CD14-positive monocyte (primary cell): ENCODE data around the gene ECPAS. TPM values are rescaled to one million over a fixed set of nuclear protein-coding genes. Genes with fewer than 3 reads are reported as not detected.

ENCODE experiments used
- DNase-seq, 3 donors: peaks; one replicate each; pipeline ENCODE4 v3.0.0-alpha.2; 2011 to 2022
- H2AFZ ChIP-seq: 2 replicates; pipeline ENCODE4 v1.6.0; 2012; ENCODE audit warnings: mild to moderate bottlenecking, low read depth, low read length, inconsistent platforms; ENCODE audit not compliant: insufficient read depth, poor library complexity, severe bottlenecking
- H3K27ac ChIP-seq, 2 donors: 1 replicate in 1 of 2; 2 replicates in 1 of 2; pipeline ENCODE4 v1.5.1; 2012 to 2013; ENCODE audit warnings: low read length in 2 of 2, control low read depth in 1 of 2, inconsistent platforms in 1 of 2, low read depth in 1 of 2, mild to moderate bottlenecking in 1 of 2
- H3K27me3 ChIP-seq, 2 donors: one replicate each; pipeline versions ENCODE4 v1.6.0 to v1.6.1; 2011 to 2013; ENCODE audit warnings: low read length in 2 of 2; ENCODE audit not compliant: control insufficient read depth in 2 of 2, insufficient read depth in 2 of 2
- H3K36me3 ChIP-seq, 2 donors: replicated peaks in 1 of 2; 1 replicate in 1 of 2; 2 replicates in 1 of 2; pipeline versions ENCODE4 v1.5.1 to v1.6.1; 2012 to 2013; ENCODE audit warnings: low read length in 2 of 2, control low read depth in 1 of 2, inconsistent platforms in 1 of 2, mild to moderate bottlenecking in 1 of 2; ENCODE audit not compliant: insufficient read depth in 2 of 2, control insufficient read depth in 1 of 2
- H3K4me1 ChIP-seq, 2 donors: 1 replicate in 1 of 2; 2 replicates in 1 of 2; pipeline versions ENCODE4 v1.5.1 to v1.6.1; 2012 to 2013; ENCODE audit warnings: low read length in 2 of 2, control low read depth in 1 of 2, inconsistent platforms in 1 of 2, mild to moderate bottlenecking in 1 of 2, moderate library complexity in 1 of 2; ENCODE audit not compliant: insufficient read depth in 2 of 2, control insufficient read depth in 1 of 2
- H3K4me2 ChIP-seq: replicated peaks from 2 replicates; pipeline ENCODE3; 2012; ENCODE audit warnings: low read length, moderate library complexity, mild to moderate bottlenecking; ENCODE audit not compliant: poor library complexity, severe bottlenecking; ENCODE audit errors: extremely low read depth
- H3K4me3 ChIP-seq, 3 experiments: fragments of 200-600 bp in 1 of 3; sonication (generic) in 1 of 3; replicated peaks in 1 of 3; 1 replicate in 2 of 3; 2 replicates in 1 of 3; pipeline ENCODE4 v1.5.1; 2011 to 2013; ENCODE audit warnings: low read length in 3 of 3, mild to moderate bottlenecking in 3 of 3, control low read depth in 2 of 3, low read depth in 2 of 3, inconsistent platforms in 1 of 3, moderate library complexity in 1 of 3
- H3K79me2 ChIP-seq: 2 replicates; pipeline ENCODE4 v1.6.0; 2012; ENCODE audit warnings: mild to moderate bottlenecking, control low read depth, inconsistent platforms, low read length, moderate library complexity; ENCODE audit not compliant: insufficient read depth
- H3K9ac ChIP-seq: 2 replicates; pipeline ENCODE4 v1.6.0; 2017; ENCODE audit warnings: low read length, mild to moderate bottlenecking; ENCODE audit not compliant: insufficient read depth, poor library complexity, severe bottlenecking
- H3K9me3 ChIP-seq, 2 donors: replicated peaks in 1 of 2; 1 replicate in 1 of 2; 2 replicates in 1 of 2; pipeline versions ENCODE4 v1.5.1 to v1.6.1; 2012 to 2013; ENCODE audit warnings: low read length in 2 of 2, control low read depth in 1 of 2; ENCODE audit not compliant: control insufficient read depth in 1 of 2, insufficient read depth in 1 of 2
- H4K20me1 ChIP-seq: 2 replicates; pipeline ENCODE4 v1.6.0; 2012; ENCODE audit warnings: mild to moderate bottlenecking, low read length, control low read depth, moderate library complexity; ENCODE audit not compliant: insufficient read depth
- H3K27ac Mint-ChIP-seq, 7 donors: one replicate each; pipeline ENCODE4 v1.8.0; 2020; ENCODE audit warnings: mild to moderate bottlenecking in 7 of 7, mixed read lengths in 7 of 7, moderate library complexity in 6 of 7, inconsistent platforms in 2 of 7
- H3K27me3 Mint-ChIP-seq, 3 donors: one replicate each; pipeline ENCODE4 v1.8.0; 2021 to 2022; ENCODE audit warnings: low read depth in 3 of 3, mild to moderate bottlenecking in 3 of 3, mixed read lengths in 3 of 3, moderate library complexity in 3 of 3, inconsistent platforms in 1 of 3
- H3K36me3 Mint-ChIP-seq, 2 donors: one replicate each; pipeline ENCODE4 v1.8.0; 2020; ENCODE audit warnings: mixed read lengths in 2 of 2, inconsistent platforms in 1 of 2, mild to moderate bottlenecking in 1 of 2
- H3K4me1 Mint-ChIP-seq: one replicate; pipeline ENCODE4 v1.8.0; 2020; ENCODE audit warnings: mild to moderate bottlenecking, mixed read lengths
- H3K4me3 Mint-ChIP-seq, 2 donors: one replicate each; pipeline ENCODE4 v1.8.0; 2020; ENCODE audit warnings: mild to moderate bottlenecking in 2 of 2, mixed read lengths in 2 of 2, moderate library complexity in 1 of 2
- H3K9me3 Mint-ChIP-seq, 7 donors: one replicate each; pipeline ENCODE4 v1.8.0; 2020 to 2022; ENCODE audit warnings: mixed read lengths in 7 of 7, mild to moderate bottlenecking in 6 of 7, moderate library complexity in 6 of 7, inconsistent platforms in 2 of 7
- WGBS: methylation state at CpG from one replicate; pipeline ENCODE4 v1.1.5; 2013; ENCODE audit warnings: missing lambda C conversion rate; ENCODE audit not compliant: insufficient coverage; 5-methylcytosine and 5-hydroxymethylcytosine counted together
- intact Hi-C, 2 donors: fragments of 100-400 bp; cut with micrococcal nuclease; formaldehyde crosslinking; loops; one replicate each; pipeline versions ENCODE4 v1.15.0 to v1.15.1; 2023
- polyA plus RNA-seq, 3 donors: library from polyadenylated mRNA; depleted of rRNA in 1 of 3; unstranded in 2 of 3; stranded (reverse) in 1 of 3; fragments of 300-500 nt in 2 of 3; fragments of >200 nt in 1 of 3; fragmentation: Illumina TruSeq in 2 of 3; gene quantifications; 1 replicate in 2 of 3; 2 replicates in 1 of 3; pipeline ENCODE4 v1.2.3, GENCODE V29; 2012 to 2021
- TF ChIP-seq, protein P1 (sequence below): fragments of 200-600 bp; IDR thresholded peaks from one replicate; pipeline ENCODE4 v1.8.0; 2022; ENCODE audit warnings: antibody characterized with exemption, mild to moderate bottlenecking

Gene ECPAS
- polyA plus RNA-seq, 3 donors = 7.4 to 27.6 (median 15.9) TPM

DNA sequence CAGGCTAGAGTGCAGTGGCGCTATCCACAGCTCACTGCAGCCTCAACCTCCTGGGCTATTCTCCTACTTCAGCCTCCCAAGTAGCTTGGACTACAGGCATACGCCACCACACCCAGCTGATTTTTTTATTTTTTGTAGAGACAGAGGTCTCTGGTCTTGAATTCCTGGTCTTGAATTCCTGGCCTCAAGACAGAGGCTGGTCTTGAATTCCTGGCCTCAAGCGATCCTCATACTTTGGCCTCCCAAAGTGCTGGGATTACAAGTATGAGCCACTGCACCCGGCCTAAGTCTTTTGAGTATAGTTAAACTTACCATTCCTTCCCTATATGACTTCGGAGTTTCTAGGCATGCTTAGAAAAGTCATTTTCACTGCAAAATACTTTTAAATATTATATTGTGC is 29.4 kb downstream of the ECPAS start:
- intact Hi-C loops = no loop called here
- no peaks in the 10 kb centered on the region for H3K27me3 ChIP-seq
- TF ChIP-seq, protein P1, sequence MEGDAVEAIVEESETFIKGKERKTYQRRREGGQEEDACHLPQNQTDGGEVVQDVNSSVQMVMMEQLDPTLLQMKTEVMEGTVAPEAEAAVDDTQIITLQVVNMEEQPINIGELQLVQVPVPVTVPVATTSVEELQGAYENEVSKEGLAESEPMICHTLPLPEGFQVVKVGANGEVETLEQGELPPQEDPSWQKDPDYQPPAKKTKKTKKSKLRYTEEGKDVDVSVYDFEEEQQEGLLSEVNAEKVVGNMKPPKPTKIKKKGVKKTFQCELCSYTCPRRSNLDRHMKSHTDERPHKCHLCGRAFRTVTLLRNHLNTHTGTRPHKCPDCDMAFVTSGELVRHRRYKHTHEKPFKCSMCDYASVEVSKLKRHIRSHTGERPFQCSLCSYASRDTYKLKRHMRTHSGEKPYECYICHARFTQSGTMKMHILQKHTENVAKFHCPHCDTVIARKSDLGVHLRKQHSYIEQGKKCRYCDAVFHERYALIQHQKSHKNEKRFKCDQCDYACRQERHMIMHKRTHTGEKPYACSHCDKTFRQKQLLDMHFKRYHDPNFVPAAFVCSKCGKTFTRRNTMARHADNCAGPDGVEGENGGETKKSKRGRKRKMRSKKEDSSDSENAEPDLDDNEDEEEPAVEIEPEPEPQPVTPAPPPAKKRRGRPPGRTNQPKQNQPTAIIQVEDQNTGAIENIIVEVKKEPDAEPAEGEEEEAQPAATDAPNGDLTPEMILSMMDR = no peak
- H3K27ac Mint-ChIP-seq = no peak overlapping the region
- no CpG with 5 or more reads among the region's 5 CpGs for WGBS
- H3K9me3 ChIP-seq = no peaks in the 10 kb centered on the region
- H3K36me3 Mint-ChIP-seq = peaks cover 7 to 9% of the 10 kb centered on the region in 2 donors
- H3K27ac ChIP-seq = no peak overlapping the region
- no peak overlapping the region for H3K4me3 ChIP-seq
- no peaks in the 10 kb centered on the region for H3K9me3 Mint-ChIP-seq
- H2AFZ ChIP-seq = no peak overlapping the region
- peaks cover 94% of the 10 kb centered on the region for H3K79me2 ChIP-seq
- DNase-seq = no peak
- no peaks in the 10 kb centered on the region for H3K27me3 Mint-ChIP-seq
- no peak overlapping the region for H3K4me2 ChIP-seq
- no peak overlapping the region for H3K9ac ChIP-seq
- peaks cover 7% of the 10 kb centered on the region for H3K4me1 Mint-ChIP-seq
- H3K36me3 ChIP-seq = peaks cover 8 to 20% of the 10 kb centered on the region in 2 donors
- no peaks in the 10 kb centered on the region for H3K4me1 ChIP-seq
- H3K4me3 Mint-ChIP-seq = no peak overlapping the region
- peaks cover 90% of the 10 kb centered on the region for H4K20me1 ChIP-seq

DNA sequence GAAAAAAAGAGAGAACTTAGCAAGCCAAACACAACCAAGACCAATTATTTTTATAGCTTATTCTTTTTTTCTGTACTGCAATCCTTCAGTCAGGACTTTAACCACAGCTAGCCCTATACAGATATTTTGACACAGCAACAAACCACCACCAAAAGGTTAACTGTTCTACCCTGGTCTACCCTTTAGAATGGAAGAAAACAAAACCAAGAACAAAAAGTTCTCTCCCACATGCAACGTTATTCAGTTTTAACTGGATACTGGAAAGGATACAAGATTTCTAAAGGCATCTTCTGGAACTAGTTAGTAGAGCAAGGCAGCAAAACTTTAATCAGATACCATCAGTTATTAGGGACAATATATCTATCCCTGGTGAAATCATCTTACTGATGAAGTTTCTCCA is 32.6 kb downstream of the ECPAS start:
- Histone ChIP-seq H4K20me1 (peaks cover 61% of the 10 kb centered on the region), H3K4me2 (no peak overlapping the region), H3K9me3 (no peaks in the 10 kb centered on the region), H3K79me2 (peaks cover 62% of the 10 kb centered on the region), H3K4me1 (no peaks in the 10 kb centered on the region), H3K4me3 (no peak overlapping the region), H3K9ac (no peak overlapping the region), H3K36me3 (peaks cover 9 to 41% of the 10 kb centered on the region in 2 donors), H3K27ac (no peak overlapping the region), H3K27me3 (no peaks in the 10 kb centered on the region), H2AFZ (no peak overlapping the region)
- no CpG with 5 or more reads among the region's 1 CpG for WGBS
- DNase-seq = no peak
- intact Hi-C loops = no loop called here
- Mint-ChIP-seq H3K9me3 (no peaks in the 10 kb centered on the region), H3K36me3 (peaks cover 14 to 18% of the 10 kb centered on the region in 2 donors), H3K27ac (no peak overlapping the region), H3K4me3 (no peak overlapping the region), H3K27me3 (no peaks in the 10 kb centered on the region), H3K4me1 (no peaks in the 10 kb centered on the region)
- TF ChIP-seq, protein P1 = no peak
